Measurements from ENCODE around the gene SLX9. TPM values are rescaled to one million over a fixed set of nuclear protein-coding genes. Genes with fewer than 3 reads are reported as not detected.
"Not testable (repeated sequence)": the region's sequence is repeated elsewhere in the genome, so short reads cannot be mapped to it uniquely, and the experiment has no call there.

Gene SLX9
- total and polyA plus RNA-seq, 2 donors (not counting 1 experiment from before 2014, with no cell fraction given) = 11.7 to 15.9 TPM

- peak overlapping the region; percentile 82 for H3K4me3 Mint-ChIP-seq
- Histone ChIP-seq H3K27me3 (replicated peaks in 1 of 4; ENCODE audit: control extremely low read depth in 1 of 4, control insufficient read depth in 3 of 4, insufficient read depth in 4 of 4, low read length in 3 of 4) (no peaks in the 10 kb centered on the region), H3K4me2 (replicated peaks; ENCODE audit: low read depth, low read length, poor library complexity, severe bottlenecking) (peak overlapping the region; percentile 98), H3K4me1 (ENCODE audit: control insufficient read depth in 2 of 2, insufficient read depth in 2 of 2, low read length in 2 of 2) (peaks cover 77 to 92% of the 10 kb centered on the region in 2 donors), H3K9ac (ENCODE audit: low read length) (peak overlapping the region; percentile 71), H2AFZ (ENCODE audit: insufficient read depth, low read depth, low read length, poor library complexity, severe bottlenecking) (peak overlapping the region; percentile 48), H3K27ac (ENCODE audit: low read length in 2 of 2) (peak overlapping the region; percentile 69 to 72), H3K79me2 (ENCODE audit: control insufficient read depth, insufficient read depth, low read length) (peaks cover 34% of the 10 kb centered on the region), H3K9me3 (ENCODE audit: control extremely low read depth in 1 of 3, control insufficient read depth in 2 of 3, insufficient read depth in 1 of 3, low read length in 2 of 3) (peaks cover 0 to 9% (median 0%) of the 10 kb centered on the region in 3 donors), H3K4me3 (ENCODE audit: control extremely low read depth in 1 of 5, extremely low read depth in 1 of 5, insufficient read depth in 1 of 5, low read depth in 2 of 5, low read length in 4 of 5) (peak overlapping the region; percentile 52 to 72 (median 59)), H3K36me3 (replicated peaks in 1 of 2; ENCODE audit: control extremely low read depth in 1 of 2, control insufficient read depth in 1 of 2, extremely low read depth in 1 of 2, insufficient read depth in 2 of 2, low read length in 1 of 2) (no peaks in the 10 kb centered on the region), H4K20me1 (ENCODE audit: control insufficient read depth, insufficient read depth, low read length, poor library complexity, severe bottlenecking) (peaks cover 1% of the 10 kb centered on the region)
- peak overlapping the region; percentile 95 for H3K27ac Mint-ChIP-seq
- intact Hi-C loops (cut with micrococcal nuclease) = loop anchor here (2.0 kb wide), 1 partner anchor 53 kb away; no protein-coding TSS in a partner anchor
- ChIA-PET CTCF (interaction anchor here (1.1 to 10.6 kb wide), 11 partner anchors 9 to 418 kb away, joined by 3 to 204 read pairs (median 6); partner anchors contain the start of genes PTTG1IP and UBE2G2), POLR2A (interaction anchor here (0.6 to 2.7 kb wide), 12 partner anchors 8 to 360 kb away, joined by 3 to 25 read pairs (median 6); partner anchors contain the start of genes POFUT2, PTTG1IP and UBE2G2)
- DNase-seq (peak; percentile 79), ATAC-seq (ENCODE audit: low read depth) (peak; percentile 53)
- 14% methylated on average over 4 of the region's 19 CpGs for WGBS (ENCODE audit: insufficient coverage)
- no peak for TF ChIP-seq CTCF (IDR thresholded peaks at IDR 0.05)
- no peak for TF ChIP-seq EZH2 (IDR thresholded peaks at IDR 0.05; ENCODE audit: borderline replicate concordance, insufficient read depth, low read depth, low read length, poor library complexity, severe bottlenecking)
- no peaks in the 10 kb centered on the region for H3K27me3 Mint-ChIP-seq
- H3K4me1 Mint-ChIP-seq = peaks cover 83% of the 10 kb centered on the region
- peaks cover 2% of the 10 kb centered on the region for H3K9me3 Mint-ChIP-seq (ENCODE audit: insufficient read depth)
Observed at GRCh38 chr21:44927587-44928461, 12.0 kb upstream of the SLX9 start.

- peak overlapping the region; percentile 72 to 74 for H3K27ac ChIP-seq (ENCODE audit: low read length in 2 of 2)
Observed at GRCh38 chr21:44928500-44929241, 11.2 kb upstream of the SLX9 start.

More at GRCh38 chr21:44928500-44929241, 11.2 kb upstream of the SLX9 start:
- ATAC-seq (ENCODE audit: low read depth); H3K9me3 ChIP-seq (ENCODE audit: control extremely low read depth in 1 of 3, control insufficient read depth in 2 of 3, insufficient read depth in 1 of 3, low read length in 2 of 3); H3K36me3 ChIP-seq (replicated peaks in 1 of 2; ENCODE audit: control extremely low read depth in 1 of 2, control insufficient read depth in 1 of 2, extremely low read depth in 1 of 2, insufficient read depth in 2 of 2, low read length in 1 of 2); H2AFZ ChIP-seq (ENCODE audit: insufficient read depth, low read depth, low read length, poor library complexity, severe bottlenecking); H3K27me3 ChIP-seq (replicated peaks in 1 of 4; ENCODE audit: control extremely low read depth in 1 of 4, control insufficient read depth in 3 of 4, insufficient read depth in 4 of 4, low read length in 3 of 4); H3K27me3 Mint-ChIP-seq; H3K9me3 Mint-ChIP-seq (ENCODE audit: insufficient read depth); intact Hi-C loops (cut with micrococcal nuclease); DNase-seq; H4K20me1 ChIP-seq (ENCODE audit: control insufficient read depth, insufficient read depth, low read length, poor library complexity, severe bottlenecking): not testable (repeated sequence)
- ChIA-PET POLR2A (interaction anchor here (0.7 to 2.3 kb wide), 5 partner anchors 9 to 186 kb away, joined by 6 to 17 read pairs (median 9); partner anchors contain the start of gene UBE2G2), CTCF (interaction anchor here (1.1 to 10.6 kb wide), 6 partner anchors 14 to 208 kb away, joined by 3 to 204 read pairs (median 24); partner anchors contain the start of gene UBE2G2)
- peak overlapping the region; percentile 98 for H3K4me2 ChIP-seq (replicated peaks; ENCODE audit: low read depth, low read length, poor library complexity, severe bottlenecking)
- H3K4me1 ChIP-seq (ENCODE audit: control insufficient read depth in 2 of 2, insufficient read depth in 2 of 2, low read length in 2 of 2) = peaks cover 76 to 91% of the 10 kb centered on the region in 2 donors
- Mint-ChIP-seq H3K4me3 (peak overlapping the region; percentile 82), H3K4me1 (peaks cover 80% of the 10 kb centered on the region), H3K27ac (peak overlapping the region; percentile 95)
- peak overlapping the region; percentile 52 to 72 (median 59) for H3K4me3 ChIP-seq (ENCODE audit: control extremely low read depth in 1 of 5, extremely low read depth in 1 of 5, insufficient read depth in 1 of 5, low read depth in 2 of 5, low read length in 4 of 5)
- peaks cover 42% of the 10 kb centered on the region for H3K79me2 ChIP-seq (ENCODE audit: control insufficient read depth, insufficient read depth, low read length)
- H3K9ac ChIP-seq (ENCODE audit: low read length) = peak overlapping the region; percentile 71
- 61% methylated on average over 6 of the region's 16 CpGs for WGBS (ENCODE audit: insufficient coverage)
